Ovary (tissue), 9 donors: ENCODE data around the gene MYBPC2. TPM values are rescaled to one million over a fixed set of nuclear protein-coding genes. Genes with fewer than 3 reads are reported as not detected.
"Not testable (repeated sequence)": the region's sequence is repeated elsewhere in the genome, so short reads cannot be mapped to it uniquely, and the experiment has no call there.

Experiments used
- DNase-seq, 5 donors: peaks; one replicate each; pipeline ENCODE4 v3.0.0-alpha.2; 2019 to 2020
- H3K27ac ChIP-seq, 2 donors: fragments of 200-600 bp; one replicate each; pipeline versions ENCODE4 v1.5.1 to v1.8.0; 2019 to 2022
- H3K27me3 ChIP-seq: fragments of 200-600 bp; one replicate; pipeline ENCODE4 v1.8.0; 2022
- H3K36me3 ChIP-seq: fragments of 200-600 bp; sonication (generic); one replicate; pipeline ENCODE4 v1.5.1; 2019
- H3K4me1 ChIP-seq: one replicate; pipeline ENCODE4 v1.8.1; 2013; ENCODE audit warnings: mild to moderate bottlenecking, moderate library complexity; ENCODE audit not compliant: insufficient read depth
- H3K4me3 ChIP-seq: fragments of 200-600 bp; sonication (generic); one replicate; pipeline ENCODE4 v1.5.1; 2017
- H3K9me3 ChIP-seq, 2 donors: fragments of 200-600 bp in 1 of 2; sonication (generic) in 1 of 2; one replicate each; pipeline versions ENCODE4 v1.5.1 to v1.8.1; 2013 to 2019; ENCODE audit warnings: mild to moderate bottlenecking in 1 of 2, moderate library complexity in 1 of 2
- CTCF ChIP-seq, 3 donors: fragments of 450-650 bp in 2 of 3; fragments of 200-600 bp in 1 of 3; IDR thresholded peaks; one replicate each; pipeline versions ENCODE4 v1.5.1 to v1.8.0; 2016 to 2022; ENCODE audit warnings: antibody characterized with exemption in 3 of 3, mild to moderate bottlenecking in 1 of 3
- EP300 ChIP-seq: sonication (generic); formaldehyde crosslinking; IDR thresholded peaks from one replicate; pipeline ENCODE4 v1.6.1; 2017; ENCODE audit warnings: antibody characterized with exemption
- POLR2A ChIP-seq: fragments of 450-650 bp; IDR thresholded peaks from one replicate; pipeline ENCODE4 v1.6.1; 2017; ENCODE audit warnings: antibody characterized with exemption, mild to moderate bottlenecking, moderate library complexity
- WGBS, 3 donors: extraction: QIAGEN DNeasy Blood & Tissue Kit in 1 of 3; methylation state at CpG; one replicate each; pipeline versions ENCODE4 v1.1.5 to v1.1.7; 2013 to 2017; 5-methylcytosine and 5-hydroxymethylcytosine counted together
- intact Hi-C, 4 donors: fragments of 100-400 bp; cut with DNase I; formaldehyde crosslinking; loops; one replicate each; pipeline versions ENCODE4 v1.11.0 to v1.15.1; 2022 to 2023
- polyA plus RNA-seq, 2 donors: library from polyadenylated mRNA; stranded (reverse); fragments of 200-250 nt in 1 of 2; fragments of 350-450 nt in 1 of 2; fragmentation: Illumina TruSeq in 1 of 2; extraction: RNeasy Lipid Tissue Mini Kit (QIAGEN cat#74804) in 1 of 2; gene quantifications; one replicate each; pipeline ENCODE4 v1.2.3, GENCODE V29; 2013 to 2014
- total RNA-seq, 7 donors: library from RNA; depleted of rRNA in 2 of 7; stranded (reverse); fragments of >200 nt in 2 of 7; fragmentation: NEBNext Ultra II Directional in 3 of 7; extraction: Animal tissue kit (Norgen Biotek cat#: 25700) in 3 of 7; gene quantifications; one replicate each; pipeline versions ENCODE4 v1.1.0 to v1.2.4, GENCODE V29; 2016 to 2023
- donor health status: DM: no; HTN: no; CAD: no; lungs with moderate emphysema.
- donor health status: DM: no; HTN: no; CAD: no.
- donor health status: Bipolar disorder and iron deficiency.
- donor health status: DM: yes; HTN: yes; CAD: no.
- donor health status: DM: no; HTN: no; CAD: no.
- donor health status: DM: yes; HTN: yes; CAD: no.

The MYBPC2 gene
- total and polyA plus RNA-seq, 9 donors = 0.05 to 0.28 (median 0.10) TPM; not detected in 5

GRCh38 chr19:50384685-50385535 is 47.8 kb upstream of the MYBPC2 start:
- no peaks in the 10 kb centered on the region for H3K36me3 ChIP-seq
- peak overlapping the region; percentile 60 for H3K4me3 ChIP-seq
- no peaks in the 10 kb centered on the region for H3K27me3 ChIP-seq
- peak in 1 of 5 donors; percentile 19 for DNase-seq
- peaks cover 2% of the 10 kb centered on the region for H3K4me1 ChIP-seq
- no peaks in the 10 kb centered on the region for H3K9me3 ChIP-seq
- H3K27ac ChIP-seq = peak overlapping the region; percentile 58 to 80
- TF ChIP-seq CTCF (IDR thresholded peaks at IDR 0.05) (no peak), POLR2A (no peak), EP300 (no peak)
- intact Hi-C loops = loop anchor here in 1 of 4 donors (10.0 kb wide), 1 partner anchor 420 kb away; no protein-coding TSS in a partner anchor
- 2 to 6% (median 4%) methylated on average over 26 of the region's 26 CpGs for WGBS, 3 donors

- 89 to 92% (median 90%) methylated on average over 21 of the region's 21 CpGs for WGBS, 3 donors
- Histone ChIP-seq H3K27me3 (no peaks in the 10 kb centered on the region), H3K27ac (no peak overlapping the region), H3K9me3 (no peaks in the 10 kb centered on the region), H3K4me3 (no peak overlapping the region), H3K4me1 (peaks cover 2% of the 10 kb centered on the region), H3K36me3 (no peaks in the 10 kb centered on the region)
- intact Hi-C loops = loop anchor here in 1 of 4 donors (10.0 kb wide), 1 partner anchor 417 kb away; no protein-coding TSS in a partner anchor
- TF ChIP-seq POLR2A = no peak
- TF ChIP-seq CTCF (IDR thresholded peaks at IDR 0.05) = no peak
- no peak for TF ChIP-seq EP300
- DNase-seq = no peak
Observed at GRCh38 chr19:50387176-50387867, 45.4 kb upstream of the MYBPC2 start.

GRCh38 chr19:50387868-50388245 is 44.8 kb upstream of the MYBPC2 start:
- H3K4me3 ChIP-seq = no peak overlapping the region
- 95 to 97% (median 96%) methylated on average over 8 of the region's 8 CpGs for WGBS, 3 donors
- H3K27ac ChIP-seq = no peak overlapping the region
- intact Hi-C loops = loop anchor here in 1 of 4 donors (10.0 kb wide), 1 partner anchor 417 kb away; no protein-coding TSS in a partner anchor
- peaks cover 2% of the 10 kb centered on the region for H3K4me1 ChIP-seq
- TF ChIP-seq CTCF (IDR thresholded peaks at IDR 0.05) = no peak
- TF ChIP-seq EP300 = no peak
- TF ChIP-seq POLR2A = no peak
- H3K36me3 ChIP-seq = no peaks in the 10 kb centered on the region
- no peaks in the 10 kb centered on the region for H3K27me3 ChIP-seq
- H3K9me3 ChIP-seq = no peaks in the 10 kb centered on the region
- no peak for DNase-seq

GRCh38 chr19:50390295-50390694 is 42.4 kb upstream of the MYBPC2 start:
- H3K9me3 ChIP-seq, H3K36me3 ChIP-seq, H3K4me1 ChIP-seq, H3K27ac ChIP-seq, H3K4me3 ChIP-seq, H3K27me3 ChIP-seq, intact Hi-C loops, DNase-seq: not testable (repeated sequence)
- WGBS, 3 donors = 33 to 52% (median 39%) methylated on average over 3 of the region's 3 CpGs

- H3K27ac ChIP-seq, H3K9me3 ChIP-seq, H3K36me3 ChIP-seq, H3K4me1 ChIP-seq, H3K27me3 ChIP-seq, DNase-seq, intact Hi-C loops, H3K4me3 ChIP-seq: not testable (repeated sequence)
- WGBS, 3 donors = 89 to 95% (median 94%) methylated on average over 17 to 23 of the region's 23 CpGs
Observed at GRCh38 chr19:50390952-50391351, 41.7 kb upstream of the MYBPC2 start.
